SK-N-SH (cell line): ENCODE results near the gene LRFN4.

Experiments used
- NFIC ChIP-seq: IDR thresholded peaks from 2 replicates; pipeline ENCODE4 v1.4.0; 2012; ENCODE audit warnings: borderline replicate concordance
- POLR2AphosphoS5 ChIP-seq: IDR thresholded peaks from 2 replicates; pipeline ENCODE4 v1.6.1; 2012; ENCODE audit warnings: low read depth, low read length
- TF ChIP-seq, protein P1 (sequence below): fragments of 150-350 bp; IDR thresholded peaks from 2 replicates; pipeline ENCODE4 v1.6.1; 2017; ENCODE audit warnings: antibody characterized with exemption, low read length, low read depth, borderline replicate concordance

DNA sequence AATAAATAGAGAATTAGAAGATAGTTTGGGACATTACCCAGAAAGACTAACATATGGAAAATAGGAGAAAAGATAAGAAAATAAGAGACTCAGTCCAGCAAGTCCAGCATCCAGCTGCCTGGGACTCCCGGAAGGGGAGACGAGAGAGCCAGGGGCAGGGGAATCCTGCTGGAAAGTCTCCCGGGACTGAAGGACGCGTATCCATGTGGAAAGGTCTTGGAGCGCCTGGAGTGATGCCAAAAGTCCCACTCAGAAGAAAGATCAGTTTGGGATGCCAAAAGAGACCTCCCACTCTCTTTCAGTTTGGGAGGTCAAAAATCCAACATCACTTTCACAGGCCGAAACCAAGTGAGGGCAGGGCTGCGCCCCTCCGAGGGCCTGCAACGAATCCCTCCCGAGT is 30.7 kb downstream of the LRFN4 start:
- no peak for TF ChIP-seq NFIC
- TF ChIP-seq, protein P1, sequence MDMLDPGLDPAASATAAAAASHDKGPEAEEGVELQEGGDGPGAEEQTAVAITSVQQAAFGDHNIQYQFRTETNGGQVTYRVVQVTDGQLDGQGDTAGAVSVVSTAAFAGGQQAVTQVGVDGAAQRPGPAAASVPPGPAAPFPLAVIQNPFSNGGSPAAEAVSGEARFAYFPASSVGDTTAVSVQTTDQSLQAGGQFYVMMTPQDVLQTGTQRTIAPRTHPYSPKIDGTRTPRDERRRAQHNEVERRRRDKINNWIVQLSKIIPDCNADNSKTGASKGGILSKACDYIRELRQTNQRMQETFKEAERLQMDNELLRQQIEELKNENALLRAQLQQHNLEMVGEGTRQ = no peak
- no peak for TF ChIP-seq POLR2AphosphoS5
